Testis (tissue), 3 donors: ENCODE results near the gene ULK4. TPM values are rescaled to one million over a fixed set of nuclear protein-coding genes. Genes with fewer than 3 reads are reported as not detected.

Experiments used
- DNase-seq: peaks from one replicate; pipeline ENCODE4 v3.0.0-alpha.2; 2019
- H3K27ac ChIP-seq, 2 donors: fragments of 200-600 bp; sonication (generic); one replicate each; pipeline ENCODE4 v1.5.1; 2019
- H3K27me3 ChIP-seq: fragments of 200-600 bp; sonication (generic); one replicate; pipeline ENCODE4 v1.5.1; 2019
- H3K36me3 ChIP-seq: fragments of 200-600 bp; sonication (generic); one replicate; pipeline ENCODE4 v1.5.1; 2017; ENCODE audit warnings: low read depth; ENCODE audit errors: missing control alignments
- H3K4me1 ChIP-seq: fragments of 200-600 bp; sonication (generic); one replicate; pipeline ENCODE4 v1.5.1; 2019
- H3K4me3 ChIP-seq, 2 donors: fragments of 200-600 bp; sonication (generic); one replicate each; pipeline ENCODE4 v1.5.1; 2017 to 2019
- H3K9me3 ChIP-seq: fragments of 200-600 bp; sonication (generic); one replicate; pipeline ENCODE4 v1.5.1; 2017
- CTCF ChIP-seq, 3 experiments: fragments of 450-650 bp in 2 of 3; fragments of 200-600 bp in 1 of 3; sonication (generic) in 1 of 3; IDR thresholded peaks; one replicate each; pipeline ENCODE4 v1.5.1; 2016 to 2019; ENCODE audit warnings: antibody characterized with exemption in 3 of 3, mild to moderate bottlenecking in 2 of 3, moderate library complexity in 1 of 3
- POLR2A ChIP-seq: fragments of 450-650 bp; IDR thresholded peaks from one replicate; pipeline ENCODE4 v1.6.1; 2017; ENCODE audit warnings: antibody characterized with exemption, mild to moderate bottlenecking, moderate library complexity
- WGBS, 2 donors: methylation state at CpG; one replicate each; pipeline ENCODE4 v1.1.5; 2018; 5-methylcytosine and 5-hydroxymethylcytosine counted together
- intact Hi-C: fragments of 100-400 bp; cut with DNase I; formaldehyde crosslinking; loops from one replicate; pipeline ENCODE4 v1.15.1; 2023; ENCODE audit warnings: low total_unique reads
- polyA plus RNA-seq: library from polyadenylated mRNA; stranded (reverse); fragments of 350-450 nt; fragmentation: Illumina TruSeq; extraction: RNeasy Lipid Tissue Mini Kit (QIAGEN cat#74804); gene quantifications from one replicate; pipeline ENCODE4 v1.2.3, GENCODE V29; 2014; ENCODE audit warnings: low read depth, low replicate concordance; ENCODE audit not compliant: insufficient read depth
- total RNA-seq, 2 donors: library from RNA; depleted of rRNA; stranded (reverse); fragments of >200 nt; gene quantifications; one replicate each; pipeline ENCODE4 v1.2.3, GENCODE V29; 2016

Gene ULK4
- total and polyA plus RNA-seq, 3 donors from 2014 or later, result 45.7 to 91.6 (median 47.4) TPM

GRCh38 chr3:41265011-41265545 is 696.8 kb downstream of the ULK4 start:
- no peaks in the 10 kb centered on the region for H3K9me3 ChIP-seq
- 89 to 94% methylated on average over 10 to 11 of the region's 11 CpGs for WGBS, 2 donors
- H3K27ac ChIP-seq, result no peak overlapping the region
- H3K36me3 ChIP-seq, result no peaks in the 10 kb centered on the region
- H3K4me3 ChIP-seq, result no peak overlapping the region
- DNase-seq, result no peak
- no peaks in the 10 kb centered on the region for H3K4me1 ChIP-seq
- no peak for TF ChIP-seq POLR2A
- TF ChIP-seq CTCF (IDR thresholded peaks at IDR 0.05), result no peak
- no peaks in the 10 kb centered on the region for H3K27me3 ChIP-seq
- intact Hi-C loops, result no loop called here

GRCh38 chr3:41260063-41260450 is 701.8 kb downstream of the ULK4 start:
- intact Hi-C loops, result no loop called here
- Histone ChIP-seq H3K27me3 (no peaks in the 10 kb centered on the region), H3K4me1 (no peaks in the 10 kb centered on the region), H3K9me3 (no peaks in the 10 kb centered on the region), H3K27ac (no peak overlapping the region), H3K4me3 (no peak overlapping the region), H3K36me3 (no peaks in the 10 kb centered on the region)
- 84 to 95% methylated on average over 2 to 3 of the region's 3 CpGs for WGBS, 2 donors
- TF ChIP-seq POLR2A, result no peak
- no peak for TF ChIP-seq CTCF (IDR thresholded peaks at IDR 0.05)
- no peak for DNase-seq

GRCh38 chr3:41259449-41260062 is 702.3 kb downstream of the ULK4 start:
- Histone ChIP-seq H3K27ac (no peak overlapping the region), H3K27me3 (no peaks in the 10 kb centered on the region), H3K4me1 (no peaks in the 10 kb centered on the region), H3K36me3 (no peaks in the 10 kb centered on the region), H3K9me3 (no peaks in the 10 kb centered on the region), H3K4me3 (no peak overlapping the region)
- intact Hi-C loops, result no loop called here
- no peak for DNase-seq
- 85 to 93% methylated on average over 1 of the region's 1 CpG for WGBS, 2 donors
- TF ChIP-seq CTCF (IDR thresholded peaks at IDR 0.05) (no peak), POLR2A (no peak)

GRCh38 chr3:41258239-41258800 is 703.6 kb downstream of the ULK4 start:
- H3K27ac ChIP-seq, result no peak overlapping the region
- no peak for DNase-seq
- H3K4me3 ChIP-seq, result no peak overlapping the region
- 58 to 77% methylated on average over 4 of the region's 4 CpGs for WGBS, 2 donors
- intact Hi-C loops, result no loop called here
- no peaks in the 10 kb centered on the region for H3K4me1 ChIP-seq
- no peaks in the 10 kb centered on the region for H3K36me3 ChIP-seq
- TF ChIP-seq POLR2A (no peak), CTCF (IDR thresholded peaks at IDR 0.05) (no peak)
- H3K27me3 ChIP-seq, result no peaks in the 10 kb centered on the region
- H3K9me3 ChIP-seq, result no peaks in the 10 kb centered on the region

- intact Hi-C loops, result no loop called here
- DNase-seq, result no peak
- H3K4me1 ChIP-seq, result no peaks in the 10 kb centered on the region
- H3K36me3 ChIP-seq, result no peaks in the 10 kb centered on the region
- H3K27ac ChIP-seq, result no peak overlapping the region
- 100% methylated on average over 1 of the region's 1 CpG for WGBS, 2 donors
- H3K9me3 ChIP-seq, result no peaks in the 10 kb centered on the region
- TF ChIP-seq CTCF (IDR thresholded peaks at IDR 0.05), result no peak
- TF ChIP-seq POLR2A, result no peak
- H3K4me3 ChIP-seq, result no peak overlapping the region
- H3K27me3 ChIP-seq, result no peaks in the 10 kb centered on the region
Observed at GRCh38 chr3:41251593-41251992, 710.3 kb downstream of the ULK4 start.
